ENCODE data around the gene MIAT. TPM values are rescaled to one million over a fixed set of nuclear protein-coding genes. Genes with fewer than 3 reads are reported as not detected.

MIAT gene
- total RNA-seq, 1 donor from 2014 or later, result 0.66 TPM

DNA sequence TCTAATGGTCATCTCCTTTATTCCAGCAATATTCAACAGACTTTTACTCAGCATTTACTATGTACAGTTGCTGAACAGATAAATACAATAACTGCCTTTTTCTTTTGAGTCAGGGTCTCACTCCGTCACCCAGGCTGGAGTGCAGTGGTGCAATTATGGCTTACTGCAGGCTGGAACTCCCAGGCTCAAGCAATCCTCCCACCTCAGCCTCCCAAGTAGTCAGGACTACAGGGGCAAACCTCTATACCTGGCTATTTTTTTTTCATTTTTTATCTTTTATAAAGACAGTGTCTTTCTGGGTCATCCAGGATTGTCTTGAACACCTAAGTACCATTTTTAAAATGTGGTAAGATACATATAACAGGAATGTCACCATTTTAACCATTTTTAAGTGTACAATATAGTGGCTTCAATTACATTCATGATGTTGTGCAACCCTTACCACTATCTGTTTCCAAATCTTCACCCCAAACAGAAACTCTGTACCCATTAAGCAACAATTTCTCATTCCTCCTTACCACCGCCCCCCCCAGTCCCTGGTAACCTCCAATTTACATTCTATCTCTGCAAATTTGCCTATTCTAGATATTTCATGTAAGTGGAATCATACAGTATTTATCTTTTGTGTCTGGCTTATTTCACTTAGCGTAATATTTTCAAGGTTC lies 67.8 kb downstream of the MIAT start:
- H3K27ac ChIP-seq (replicated peaks), result no peak overlapping the region
- intact Hi-C loops (cut with micrococcal nuclease), result no loop called here
- H3K36me3 ChIP-seq, result peaks cover 23% of the 10 kb centered on the region
- H3K9me3 ChIP-seq (replicated peaks), result no peaks in the 10 kb centered on the region
- no peaks in the 10 kb centered on the region for H3K4me1 ChIP-seq
- H3K27me3 ChIP-seq (ENCODE audit: low read depth), result no peaks in the 10 kb centered on the region
- H3K4me3 ChIP-seq, result no peak overlapping the region
- DNase-seq, result no peak
- TF ChIP-seq CTCF (IDR thresholded peaks at IDR 0.05; ENCODE audit: borderline replicate concordance), result no peak

Other genes starting within 250 kb of the MIAT start
- 0.11 TPM for gene ASPHD2, start 228.3 kb upstream of the MIAT start, total RNA-seq
- 11.7 TPM for gene HPS4, start 173.8 kb upstream of the MIAT start, total RNA-seq
- 23.5 TPM for gene SRRD, start 173.7 kb upstream of the MIAT start, total RNA-seq
- 25.7 TPM for gene TFIP11, start 145.1 kb upstream of the MIAT start, total RNA-seq
- gene TPST2, start 67.5 kb upstream of the MIAT start, total RNA-seq, result 28.5 TPM
- gene CRYBB1, start 39.6 kb upstream of the MIAT start, total RNA-seq, result 0.66 TPM
- not detected for gene CRYBA4, start 35.6 kb upstream of the MIAT start, total RNA-seq

Data from left ventricle myocardium inferior (tissue), 1 donor.